Kidney tubule cell (primary cell): Measurements from ENCODE around the gene ALDH1A2.
"Not testable (repeated sequence)": the region's sequence is repeated elsewhere in the genome, so short reads cannot be mapped to it uniquely, and the experiment has no call there.

Experiments
- DNase-seq: peaks from one replicate; pipeline ENCODE4 v3.0.0-alpha.2; 2018; ENCODE audit warnings: low spot score

The ALDH1A2 gene

GRCh38 chr15:58065445-58066041 is at the start of gene ALDH1A2:
Gene ALDH1A2 (minus strand): TSS chr15:58065711. CDS start chr15:58065650, 61 bp downstream.
- peak; percentile 59 for DNase-seq

DNA sequence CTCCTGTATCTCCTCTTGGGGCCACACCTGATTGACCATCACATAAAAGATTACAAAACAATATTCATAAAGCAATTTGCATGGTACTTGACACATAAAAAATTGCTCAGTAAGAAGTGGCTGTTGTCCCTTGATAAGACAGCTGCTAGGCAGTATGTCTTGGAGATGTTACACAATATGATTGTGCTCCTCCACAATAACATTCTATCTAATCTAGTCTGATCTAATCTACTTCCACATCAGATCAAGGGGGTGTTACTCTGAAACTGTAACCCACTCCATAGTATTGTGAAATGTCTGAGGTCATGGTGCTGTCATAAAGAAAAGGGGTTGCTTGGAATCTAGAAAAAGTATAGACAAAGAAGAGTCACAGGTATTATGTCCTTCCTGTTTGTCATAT is 49.3 kb upstream of the ALDH1A2 start:
- DNase-seq, result no peak

DNA sequence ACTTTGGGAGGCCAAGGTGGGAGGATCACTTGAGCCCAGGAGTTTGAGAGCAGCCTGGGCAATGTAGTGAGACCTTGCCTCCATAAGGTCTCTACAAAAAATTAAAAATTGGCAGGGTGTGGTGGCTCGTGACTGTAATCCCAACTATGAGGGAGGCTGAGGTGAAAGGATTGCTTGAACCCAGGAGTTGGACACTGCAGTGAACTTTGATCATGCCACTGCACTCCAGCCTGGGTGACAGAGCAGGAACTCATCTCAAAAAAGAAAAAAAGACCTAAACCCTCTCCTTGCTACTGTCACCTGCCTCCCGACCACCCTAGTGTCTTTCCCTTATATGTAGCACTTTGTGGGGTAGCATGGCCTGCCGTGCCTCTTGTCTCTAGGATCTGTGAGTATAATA is 48.9 kb upstream of the ALDH1A2 start:
- DNase-seq, result no peak

- DNase-seq, result not testable (repeated sequence)
Observed at GRCh38 chr15:58113358-58113757, 47.8 kb upstream of the ALDH1A2 start.

DNA sequence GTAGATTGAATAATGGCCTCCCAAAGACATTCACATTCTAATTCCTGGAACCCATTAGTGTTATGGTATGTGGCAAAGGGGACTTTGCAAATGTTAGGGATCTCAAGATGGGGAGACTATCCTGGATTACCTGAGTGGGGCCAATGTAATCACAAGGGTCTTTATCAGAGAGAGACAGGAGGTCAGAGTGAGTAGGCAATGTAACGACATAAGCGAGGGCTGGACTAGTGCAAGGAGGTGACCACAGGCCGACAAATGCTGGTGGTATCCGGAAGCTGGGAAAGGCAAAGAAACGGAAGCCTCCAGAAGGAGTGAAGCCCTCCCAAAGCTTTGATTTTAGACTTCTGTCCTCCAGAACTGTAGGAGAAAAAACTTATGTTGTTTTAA is 46.2 kb upstream of the ALDH1A2 start:
- DNase-seq, result no peak

DNA sequence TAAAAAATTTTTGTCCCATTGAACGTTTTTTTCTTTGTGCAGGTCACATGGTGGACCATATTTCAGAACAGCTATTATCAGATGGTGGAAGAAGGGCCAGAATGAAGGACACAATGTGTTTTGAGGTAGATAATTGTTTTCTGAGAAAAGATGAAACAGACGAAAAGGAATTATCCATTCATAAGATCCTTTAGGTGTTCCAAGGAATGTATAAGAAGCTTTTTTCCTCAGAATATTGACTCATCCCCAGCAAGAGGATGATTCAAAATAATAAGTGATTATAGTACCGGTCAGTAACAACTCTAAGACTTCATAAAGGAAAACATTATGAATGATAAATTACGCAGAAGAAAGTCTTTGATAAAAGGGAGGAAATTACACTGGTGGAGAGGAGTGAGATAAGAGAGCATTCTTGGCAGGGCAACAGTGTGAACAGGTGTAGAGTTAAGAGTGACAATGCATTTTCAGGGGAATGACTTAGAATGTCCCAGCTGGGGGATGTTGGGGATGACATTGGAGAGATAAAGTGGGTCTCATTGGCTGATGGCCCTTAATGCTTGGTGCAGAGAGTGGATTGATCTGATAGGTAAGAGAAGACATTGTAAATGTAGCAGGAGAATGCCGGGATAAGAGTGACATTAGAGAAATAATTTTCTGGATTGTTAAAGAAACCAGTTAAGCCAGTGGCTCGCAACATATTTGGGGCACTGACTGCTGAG is 45.6 kb upstream of the ALDH1A2 start:
- DNase-seq, result no peak

DNA sequence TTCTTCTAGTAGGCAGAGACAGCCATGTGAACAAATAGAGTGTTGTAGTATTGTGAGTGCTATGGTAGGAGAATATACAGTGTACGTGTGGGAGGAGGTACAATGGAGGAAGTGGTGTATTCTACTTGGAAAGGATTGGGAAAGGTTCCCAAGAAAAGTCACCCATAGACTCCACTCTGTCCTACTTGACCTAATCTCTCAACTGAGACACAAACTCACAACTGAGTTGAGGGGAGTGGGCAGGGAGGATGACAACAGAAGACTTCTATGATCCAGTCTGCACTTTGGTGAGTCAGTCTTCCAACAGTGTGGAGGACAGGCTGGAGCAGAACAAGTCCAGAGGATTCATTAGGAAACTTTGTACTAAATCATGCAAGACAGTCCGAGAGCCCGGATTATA is 43.9 kb upstream of the ALDH1A2 start:
- no peak for DNase-seq

GRCh38 chr15:58108117-58108516 is 42.6 kb upstream of the ALDH1A2 start:
- DNase-seq, result no peak

DNA sequence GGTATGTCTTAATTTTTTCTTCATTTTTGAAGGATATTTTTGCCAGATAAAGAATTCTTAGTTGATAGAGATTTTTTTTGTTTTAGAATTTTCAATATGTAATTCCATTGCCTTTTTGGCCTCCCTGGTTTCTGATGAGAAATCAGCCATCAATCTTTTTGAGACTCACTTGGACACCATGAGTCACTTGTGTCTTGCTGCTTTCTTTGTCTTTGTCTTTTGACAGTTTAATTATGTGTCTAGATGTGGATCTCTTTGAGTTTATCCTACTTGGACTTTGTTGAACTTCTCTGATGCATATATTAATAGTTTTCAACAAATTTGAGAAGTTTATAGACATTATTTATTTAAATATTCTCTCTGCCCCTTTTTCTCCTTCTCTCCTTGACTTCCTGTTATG is 38.0 kb upstream of the ALDH1A2 start:
- no peak for DNase-seq

- DNase-seq, result no peak
Observed at GRCh38 chr15:58096529-58097084, 31.1 kb upstream of the ALDH1A2 start.

DNA sequence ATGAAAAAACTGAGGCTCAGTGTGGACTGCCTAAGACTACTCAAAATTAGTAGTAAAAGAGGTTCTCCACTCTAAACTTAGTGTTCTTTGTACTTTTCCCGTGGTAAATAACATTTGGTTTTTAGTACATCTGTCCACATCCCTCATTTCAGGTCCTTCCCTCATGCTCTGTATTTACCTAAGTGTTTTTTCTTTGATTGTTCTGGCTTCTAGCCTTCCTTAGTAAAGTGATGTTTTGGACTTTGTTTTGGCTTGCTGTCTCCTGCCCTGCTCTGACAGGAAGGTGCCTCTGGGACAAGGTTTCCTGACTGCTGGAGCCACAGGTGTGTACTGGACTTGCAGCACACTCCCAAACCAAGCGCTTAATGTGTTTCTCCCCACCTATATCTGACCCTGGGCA is 29.9 kb upstream of the ALDH1A2 start:
- no peak for DNase-seq

DNA sequence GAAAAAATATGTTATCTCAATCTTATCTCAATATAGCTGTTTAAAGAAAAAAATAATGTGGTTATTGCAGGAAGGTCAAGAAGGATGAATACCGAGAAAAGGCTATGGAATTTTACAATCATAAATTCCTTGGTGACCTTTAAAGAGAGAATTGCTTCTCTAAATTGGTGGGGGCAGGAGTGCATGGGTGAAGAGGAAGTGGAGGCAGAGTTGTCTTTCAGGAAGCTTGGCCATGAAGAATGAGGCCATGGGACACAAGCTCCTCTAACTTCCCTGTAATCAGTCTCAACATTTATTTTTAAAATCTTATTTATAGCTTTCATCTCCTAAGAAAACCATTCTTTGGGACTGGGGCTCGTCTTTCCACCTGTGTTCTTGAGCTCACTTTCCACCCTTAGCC is 22.4 kb upstream of the ALDH1A2 start:
- no peak for DNase-seq

DNA sequence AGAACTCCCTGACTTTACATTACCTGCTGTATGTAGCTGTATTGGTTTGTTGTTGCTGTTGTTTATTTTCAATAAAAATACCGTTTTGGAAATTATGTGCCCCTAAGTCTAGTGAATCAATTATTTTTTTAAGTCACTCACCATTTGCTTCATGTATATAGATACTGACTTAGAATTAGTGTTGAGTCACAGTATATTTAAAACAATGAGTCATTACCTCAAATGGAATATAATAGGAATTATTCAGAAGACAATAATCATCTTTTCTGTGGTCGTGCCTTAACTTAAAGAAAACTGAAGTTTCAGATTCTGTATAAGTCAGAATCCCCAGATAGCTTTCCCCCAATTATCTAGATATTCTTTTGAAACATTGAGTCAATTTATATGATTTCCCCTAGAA is 21.0 kb upstream of the ALDH1A2 start:
- DNase-seq, result no peak

GRCh38 chr15:58083526-58083925 is 18.0 kb upstream of the ALDH1A2 start:
- DNase-seq, result no peak

- no peak for DNase-seq
Observed at GRCh38 chr15:58081891-58082290, 16.4 kb upstream of the ALDH1A2 start.

DNA sequence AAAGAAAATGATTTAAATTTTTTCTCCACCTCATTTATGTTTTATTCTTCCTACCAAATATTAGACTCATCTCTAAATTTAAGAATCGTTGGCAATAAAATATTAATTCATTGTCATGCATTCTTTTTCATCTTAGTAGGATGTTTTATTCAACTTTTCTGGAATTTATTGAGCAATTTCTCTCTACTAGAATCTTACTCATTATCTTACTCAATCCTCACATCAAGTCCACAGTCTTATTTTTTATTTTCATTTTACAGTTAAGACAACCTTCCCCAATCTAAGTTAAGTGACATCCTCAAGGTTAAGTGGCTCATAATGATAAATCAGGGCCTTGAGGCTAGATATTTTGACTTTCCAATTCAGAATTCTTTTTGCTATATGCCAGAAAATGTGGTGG is 15.9 kb upstream of the ALDH1A2 start:
- no peak for DNase-seq

- DNase-seq, result peak; percentile 17
Observed at GRCh38 chr15:58080959-58081358, 15.4 kb upstream of the ALDH1A2 start.

DNA sequence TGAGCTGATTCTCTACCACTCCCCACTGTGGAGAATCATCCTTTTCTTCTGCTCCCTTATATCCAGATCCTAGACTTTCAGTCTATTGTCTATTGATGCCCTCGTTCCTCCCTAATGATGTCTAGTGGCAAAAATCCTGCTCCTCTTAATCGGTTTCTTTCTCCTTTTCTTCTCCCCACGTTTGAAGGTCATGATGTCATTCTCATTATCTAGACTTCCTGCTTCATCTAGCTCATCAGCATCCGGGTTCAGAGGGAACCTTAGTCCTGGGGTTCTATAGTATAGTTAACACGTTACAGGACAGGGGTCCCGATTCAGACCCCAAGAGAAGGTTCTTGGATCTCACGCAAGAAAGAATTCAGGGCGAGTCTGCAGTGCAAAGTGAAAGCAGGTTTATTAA is 14.9 kb upstream of the ALDH1A2 start:
- DNase-seq, result no peak

DNA sequence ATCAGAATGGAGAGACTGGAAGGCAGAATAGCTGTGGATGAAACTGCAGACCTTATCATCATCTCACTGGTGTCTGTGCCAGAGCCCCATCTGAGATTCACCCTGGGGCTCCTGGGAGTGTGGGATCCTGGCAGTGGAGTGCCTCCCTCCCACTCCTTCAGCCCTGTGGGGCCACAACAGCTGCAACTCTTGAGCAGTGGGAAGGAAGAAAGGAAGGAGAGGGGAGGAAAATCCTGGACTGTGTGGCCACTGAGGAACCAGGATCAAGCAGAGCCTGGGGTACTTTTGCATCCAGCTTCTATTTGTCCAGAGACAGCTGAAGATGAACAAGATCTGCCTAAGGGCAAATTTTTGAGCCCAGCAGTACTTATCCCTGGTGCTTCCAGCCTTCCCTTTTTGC is 13.1 kb upstream of the ALDH1A2 start:
- DNase-seq, result no peak

DNA sequence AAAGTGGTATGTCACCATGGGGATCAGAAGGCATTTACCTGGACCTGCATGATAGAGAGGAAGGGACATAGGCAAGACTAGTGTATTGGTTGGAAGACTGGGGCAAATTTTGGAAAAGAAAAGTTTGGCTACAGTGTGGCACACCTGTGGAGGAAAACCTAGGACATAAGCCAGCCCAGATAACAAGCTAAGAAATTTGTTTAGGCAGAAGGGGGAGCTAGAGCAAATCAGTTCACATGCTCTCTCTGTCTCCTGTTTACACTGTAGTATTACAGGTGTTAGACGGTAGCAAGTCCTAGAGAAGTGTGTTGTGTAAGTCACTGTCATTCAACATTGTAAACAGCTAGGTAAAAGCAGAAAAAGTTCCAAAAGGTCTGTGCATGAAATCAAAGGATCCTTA is 11.9 kb upstream of the ALDH1A2 start:
- DNase-seq, result peak; percentile 35

DNA sequence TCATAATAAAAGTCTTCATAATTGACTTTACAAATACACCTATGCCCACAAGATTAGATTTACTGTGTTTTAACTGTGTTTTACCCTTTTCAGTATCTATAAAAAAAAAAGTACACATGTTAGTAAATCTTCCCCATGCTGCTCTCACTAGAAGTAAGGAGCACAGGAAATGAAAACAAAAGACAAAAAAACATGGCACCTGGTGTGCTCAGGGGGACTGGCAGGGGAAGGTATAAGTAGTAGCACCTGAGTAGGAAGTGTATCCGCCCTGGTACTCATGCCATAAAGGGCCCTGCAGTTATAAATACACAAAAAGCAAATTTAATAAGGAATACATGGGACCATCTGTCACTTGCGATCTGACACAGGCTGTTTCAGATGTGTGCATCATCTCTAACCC is 8.9 kb upstream of the ALDH1A2 start:
- no peak for DNase-seq

- DNase-seq, result peak; percentile 62
Observed at GRCh38 chr15:58070801-58071418, 5.4 kb upstream of the ALDH1A2 start.

DNA sequence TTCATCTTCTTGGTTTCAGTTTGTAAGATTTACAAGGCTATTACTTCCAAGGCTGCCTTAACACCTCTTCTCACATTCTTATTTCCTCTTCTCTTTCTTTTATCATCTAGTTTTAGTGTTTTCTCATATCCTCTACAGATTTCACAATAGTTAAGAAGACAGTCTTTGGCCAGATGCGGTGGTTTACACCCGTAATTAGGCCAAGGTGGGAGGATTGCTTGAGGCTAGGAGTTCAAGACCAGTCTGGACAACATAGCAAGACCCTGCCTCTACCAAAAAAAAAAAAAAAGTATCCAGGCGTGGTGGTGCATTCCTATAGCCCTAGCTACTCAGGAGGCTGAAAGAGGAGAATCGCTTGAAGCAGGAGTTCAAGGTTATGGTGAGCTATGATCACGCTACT is 3.5 kb upstream of the ALDH1A2 start:
- no peak for DNase-seq
